ENCODE data around the gene HPSE2.

DNA sequence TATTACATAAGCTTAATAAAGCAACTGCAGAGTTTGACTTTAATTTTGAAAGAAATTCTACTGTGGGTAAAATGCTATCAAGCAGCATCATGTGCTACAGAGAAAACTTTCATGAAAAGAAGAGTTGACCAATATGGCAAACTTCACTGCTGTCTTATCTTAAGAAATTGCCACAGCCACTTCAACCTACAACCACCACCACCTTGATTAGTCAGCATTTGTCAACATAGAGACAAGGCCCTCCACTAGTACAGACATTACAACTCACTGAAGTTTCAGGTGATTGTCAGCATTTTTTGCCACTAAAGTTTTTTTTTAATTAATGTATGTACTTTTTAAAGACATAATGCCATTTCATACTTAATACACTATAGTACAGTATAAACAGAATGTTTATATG lies 350.3 kb downstream of the HPSE2 start:
- no peak for TF ChIP-seq PPARA (CRISPR knock-in tag; IDR thresholded peaks at IDR 0.05; ENCODE audit: borderline replicate concordance)
- TF ChIP-seq ARNTL (CRISPR knock-in tag; IDR thresholded peaks at IDR 0.05; ENCODE audit: borderline replicate concordance, low read depth) = no peak
- TF ChIP-seq TCF4 (CRISPR knock-in tag; IDR thresholded peaks at IDR 0.05; ENCODE audit: borderline replicate concordance) = no peak
- TF ChIP-seq, protein P1, sequence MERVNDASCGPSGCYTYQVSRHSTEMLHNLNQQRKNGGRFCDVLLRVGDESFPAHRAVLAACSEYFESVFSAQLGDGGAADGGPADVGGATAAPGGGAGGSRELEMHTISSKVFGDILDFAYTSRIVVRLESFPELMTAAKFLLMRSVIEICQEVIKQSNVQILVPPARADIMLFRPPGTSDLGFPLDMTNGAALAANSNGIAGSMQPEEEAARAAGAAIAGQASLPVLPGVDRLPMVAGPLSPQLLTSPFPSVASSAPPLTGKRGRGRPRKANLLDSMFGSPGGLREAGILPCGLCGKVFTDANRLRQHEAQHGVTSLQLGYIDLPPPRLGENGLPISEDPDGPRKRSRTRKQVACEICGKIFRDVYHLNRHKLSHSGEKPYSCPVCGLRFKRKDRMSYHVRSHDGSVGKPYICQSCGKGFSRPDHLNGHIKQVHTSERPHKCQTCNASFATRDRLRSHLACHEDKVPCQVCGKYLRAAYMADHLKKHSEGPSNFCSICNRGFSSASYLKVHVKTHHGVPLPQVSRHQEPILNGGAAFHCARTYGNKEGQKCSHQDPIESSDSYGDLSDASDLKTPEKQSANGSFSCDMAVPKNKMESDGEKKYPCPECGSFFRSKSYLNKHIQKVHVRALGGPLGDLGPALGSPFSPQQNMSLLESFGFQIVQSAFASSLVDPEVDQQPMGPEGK (CRISPR knock-in tag; IDR thresholded peaks at IDR 0.05; ENCODE audit: borderline replicate concordance) = no peak
- TF ChIP-seq, protein P2, sequence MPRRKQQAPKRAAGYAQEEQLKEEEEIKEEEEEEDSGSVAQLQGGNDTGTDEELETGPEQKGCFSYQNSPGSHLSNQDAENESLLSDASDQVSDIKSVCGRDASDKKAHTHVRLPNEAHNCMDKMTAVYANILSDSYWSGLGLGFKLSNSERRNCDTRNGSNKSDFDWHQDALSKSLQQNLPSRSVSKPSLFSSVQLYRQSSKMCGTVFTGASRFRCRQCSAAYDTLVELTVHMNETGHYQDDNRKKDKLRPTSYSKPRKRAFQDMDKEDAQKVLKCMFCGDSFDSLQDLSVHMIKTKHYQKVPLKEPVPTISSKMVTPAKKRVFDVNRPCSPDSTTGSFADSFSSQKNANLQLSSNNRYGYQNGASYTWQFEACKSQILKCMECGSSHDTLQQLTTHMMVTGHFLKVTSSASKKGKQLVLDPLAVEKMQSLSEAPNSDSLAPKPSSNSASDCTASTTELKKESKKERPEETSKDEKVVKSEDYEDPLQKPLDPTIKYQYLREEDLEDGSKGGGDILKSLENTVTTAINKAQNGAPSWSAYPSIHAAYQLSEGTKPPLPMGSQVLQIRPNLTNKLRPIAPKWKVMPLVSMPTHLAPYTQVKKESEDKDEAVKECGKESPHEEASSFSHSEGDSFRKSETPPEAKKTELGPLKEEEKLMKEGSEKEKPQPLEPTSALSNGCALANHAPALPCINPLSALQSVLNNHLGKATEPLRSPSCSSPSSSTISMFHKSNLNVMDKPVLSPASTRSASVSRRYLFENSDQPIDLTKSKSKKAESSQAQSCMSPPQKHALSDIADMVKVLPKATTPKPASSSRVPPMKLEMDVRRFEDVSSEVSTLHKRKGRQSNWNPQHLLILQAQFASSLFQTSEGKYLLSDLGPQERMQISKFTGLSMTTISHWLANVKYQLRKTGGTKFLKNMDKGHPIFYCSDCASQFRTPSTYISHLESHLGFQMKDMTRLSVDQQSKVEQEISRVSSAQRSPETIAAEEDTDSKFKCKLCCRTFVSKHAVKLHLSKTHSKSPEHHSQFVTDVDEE (CRISPR knock-in tag; IDR thresholded peaks at IDR 0.05) = no peak
- TF ChIP-seq SNAI2 (CRISPR knock-in tag; IDR thresholded peaks at IDR 0.05) = no peak
- no peak for TF ChIP-seq ISL1 (CRISPR knock-in tag; IDR thresholded peaks at IDR 0.05)
- no peak for TF ChIP-seq ZNF70 (CRISPR knock-in tag; IDR thresholded peaks at IDR 0.05)
- TF ChIP-seq ZFP30 (CRISPR knock-in tag; IDR thresholded peaks at IDR 0.05) = no peak
- TF ChIP-seq ZC3H10 (CRISPR knock-in tag; IDR thresholded peaks at IDR 0.05) = no peak
- TF ChIP-seq TOX (CRISPR knock-in tag; IDR thresholded peaks at IDR 0.05; ENCODE audit: borderline replicate concordance) = no peak
- TF ChIP-seq ZNF565 (CRISPR knock-in tag; conservative IDR thresholded peaks at IDR 0.05; ENCODE audit: low read depth) = no peak
- TF ChIP-seq GLIS3 (CRISPR knock-in tag; IDR thresholded peaks at IDR 0.05) = no peak
